Right forelimb (tissue), 1 donor: ENCODE results near the gene CTNNA1.
"Not testable (repeated sequence)": the region's sequence is repeated elsewhere in the genome, so short reads cannot be mapped to it uniquely, and the experiment has no call there.

ENCODE experiments used
- DNase-seq: peaks from one replicate; pipeline ENCODE4 v3.0.0-alpha.2; 2018

The CTNNA1 gene

GRCh38 chr5:138752951-138753793 is at the start of gene CTNNA1:
CTNNA1 (plus strand) TSS chr5:138753425; CDS start chr5:138781925, 28,500 bp downstream.
- DNase-seq, result peak; percentile 92

GRCh38 chr5:138703777-138704176 is 49.4 kb upstream of the CTNNA1 start:
- not testable (repeated sequence) for DNase-seq

GRCh38 chr5:138705007-138705406 is 48.2 kb upstream of the CTNNA1 start:
- no peak for DNase-seq

GRCh38 chr5:138705567-138705966 is 47.7 kb upstream of the CTNNA1 start:
- DNase-seq, result no peak

- DNase-seq, result no peak
Observed at GRCh38 chr5:138706655-138707480, 46.4 kb upstream of the CTNNA1 start.

GRCh38 chr5:138708791-138709190 is 44.4 kb upstream of the CTNNA1 start:
- DNase-seq, result no peak

- no peak for DNase-seq
Observed at GRCh38 chr5:138709202-138709601, 44.0 kb upstream of the CTNNA1 start.

- DNase-seq, result no peak
Observed at GRCh38 chr5:138711087-138711486, 42.1 kb upstream of the CTNNA1 start.

- DNase-seq, result no peak
Observed at GRCh38 chr5:138711811-138712210, 41.4 kb upstream of the CTNNA1 start.

GRCh38 chr5:138712324-138712723 is 40.9 kb upstream of the CTNNA1 start:
- DNase-seq, result no peak

- no peak for DNase-seq
Observed at GRCh38 chr5:138712791-138713190, 40.4 kb upstream of the CTNNA1 start.

- no peak for DNase-seq
Observed at GRCh38 chr5:138713247-138713646, 40.0 kb upstream of the CTNNA1 start.

GRCh38 chr5:138714694-138715093 is 38.5 kb upstream of the CTNNA1 start:
- DNase-seq, result no peak

- DNase-seq, result not testable (repeated sequence)
Observed at GRCh38 chr5:138715931-138716432, 37.2 kb upstream of the CTNNA1 start.

GRCh38 chr5:138716456-138716924 is 36.7 kb upstream of the CTNNA1 start:
- DNase-seq, result no peak

GRCh38 chr5:138717399-138717798 is 35.8 kb upstream of the CTNNA1 start:
- DNase-seq, result no peak

GRCh38 chr5:138719811-138720210 is 33.4 kb upstream of the CTNNA1 start:
- DNase-seq, result no peak

- no peak for DNase-seq
Observed at GRCh38 chr5:138720840-138721239, 32.4 kb upstream of the CTNNA1 start.

GRCh38 chr5:138721979-138722378 is 31.2 kb upstream of the CTNNA1 start:
- no peak for DNase-seq

GRCh38 chr5:138722544-138723177 is 30.6 kb upstream of the CTNNA1 start:
- no peak for DNase-seq

GRCh38 chr5:138724470-138725146 is 28.6 kb upstream of the CTNNA1 start:
- DNase-seq, result no peak

GRCh38 chr5:138725153-138725817 is 27.9 kb upstream of the CTNNA1 start:
- DNase-seq, result peak; percentile 44
